Astrocyte (in vitro differentiated cells and primary cell): ENCODE data around the gene C1QTNF5. TPM values are rescaled to one million over a fixed set of nuclear protein-coding genes. Genes with fewer than 3 reads are reported as not detected.

ENCODE experiments used
- DNase-seq: peaks from one replicate; pipeline ENCODE4 v3.0.0-alpha.2; 2010; ENCODE audit warnings: low read depth
- FAIRE-seq: peaks from 2 replicates; lab custom pipeline; 2011; peaks lifted over from hg19 to GRCh38; lab: Jason Lieb, UNC
- H2AFZ ChIP-seq: 2 replicates; pipeline ENCODE4 v1.6.0; 2012; ENCODE audit warnings: low read depth, low read length, inconsistent platforms
- H3K27ac ChIP-seq: 2 replicates; pipeline ENCODE4 v1.5.1; 2011; ENCODE audit warnings: low read depth, low read length, inconsistent platforms
- H3K27me3 ChIP-seq: 2 replicates; pipeline ENCODE4 v1.6.0; 2011; ENCODE audit warnings: low read length, inconsistent platforms; ENCODE audit not compliant: insufficient read depth
- H3K36me3 ChIP-seq: 2 replicates; pipeline ENCODE4 v1.5.1; 2011; ENCODE audit warnings: low read length, inconsistent platforms; ENCODE audit not compliant: insufficient read depth
- H3K4me1 ChIP-seq: 2 replicates; pipeline ENCODE4 v1.5.1; 2011; ENCODE audit warnings: low read length, inconsistent platforms; ENCODE audit not compliant: insufficient read depth
- H3K4me2 ChIP-seq: 2 replicates; pipeline ENCODE4 v1.6.0; 2012; ENCODE audit warnings: low read length, inconsistent platforms
- H3K4me3 ChIP-seq: 2 replicates; pipeline ENCODE4 v1.5.1; 2011; ENCODE audit warnings: low read depth, mild to moderate bottlenecking, low read length, inconsistent platforms; ENCODE audit not compliant: insufficient read depth
- H3K79me2 ChIP-seq: 2 replicates; pipeline ENCODE4 v1.6.0; 2012; ENCODE audit warnings: mild to moderate bottlenecking, low read length, inconsistent platforms; ENCODE audit not compliant: insufficient read depth
- H3K9ac ChIP-seq: 2 replicates; pipeline ENCODE4 v1.6.0; 2012; ENCODE audit warnings: mild to moderate bottlenecking, low read length, inconsistent platforms
- H3K9me3 ChIP-seq: 2 replicates; pipeline ENCODE4 v1.5.1; 2012; ENCODE audit warnings: low read depth, mild to moderate bottlenecking, low read length, inconsistent platforms; ENCODE audit not compliant: insufficient read depth
- H4K20me1 ChIP-seq: 2 replicates; pipeline ENCODE4 v1.6.0; 2012; ENCODE audit warnings: low read length, inconsistent platforms; ENCODE audit not compliant: insufficient read depth
- H3K27ac Mint-ChIP-seq: one replicate; pipeline ENCODE4 v1.8.0; 2021; ENCODE audit warnings: mild to moderate bottlenecking, mixed read lengths; ENCODE audit not compliant: unreplicated experiment
- H3K27me3 Mint-ChIP-seq: one replicate; pipeline ENCODE4 v1.8.0; 2021; ENCODE audit warnings: low read depth, mixed read lengths; ENCODE audit not compliant: unreplicated experiment
- H3K36me3 Mint-ChIP-seq: one replicate; pipeline ENCODE4 v1.8.0; 2021; ENCODE audit warnings: low read depth, mixed read lengths; ENCODE audit not compliant: unreplicated experiment
- H3K4me1 Mint-ChIP-seq: one replicate; pipeline ENCODE4 v1.8.0; 2021; ENCODE audit warnings: low read depth, mixed read lengths; ENCODE audit not compliant: unreplicated experiment
- H3K4me3 Mint-ChIP-seq: one replicate; pipeline ENCODE4 v1.8.0; 2021; ENCODE audit warnings: mild to moderate bottlenecking, moderate library complexity, mixed read lengths; ENCODE audit not compliant: unreplicated experiment
- H3K9me3 Mint-ChIP-seq: one replicate; pipeline ENCODE4 v1.8.0; 2021; ENCODE audit warnings: mild to moderate bottlenecking, mixed read lengths; ENCODE audit not compliant: unreplicated experiment
- EZH2 ChIP-seq: IDR thresholded peaks from 2 replicates; pipeline ENCODE4 v1.6.1; 2012; ENCODE audit warnings: mild to moderate bottlenecking, low read length, inconsistent platforms; ENCODE audit not compliant: insufficient read depth
- total RNA-seq: library from RNA; stranded (reverse); gene quantifications from 2 replicates; pipeline ENCODE4 v1.2.1, GENCODE V29; 2021
- TF ChIP-seq, protein P1 (sequence below): IDR thresholded peaks from 2 replicates; pipeline ENCODE4 v1.5.1; 2011; ENCODE audit warnings: low read depth, mild to moderate bottlenecking, inconsistent platforms, low read length, moderate library complexity; ENCODE audit not compliant: insufficient read depth

The C1QTNF5 gene
- total RNA-seq, 1 donor from 2014 or later: 6.3 TPM

DNA sequence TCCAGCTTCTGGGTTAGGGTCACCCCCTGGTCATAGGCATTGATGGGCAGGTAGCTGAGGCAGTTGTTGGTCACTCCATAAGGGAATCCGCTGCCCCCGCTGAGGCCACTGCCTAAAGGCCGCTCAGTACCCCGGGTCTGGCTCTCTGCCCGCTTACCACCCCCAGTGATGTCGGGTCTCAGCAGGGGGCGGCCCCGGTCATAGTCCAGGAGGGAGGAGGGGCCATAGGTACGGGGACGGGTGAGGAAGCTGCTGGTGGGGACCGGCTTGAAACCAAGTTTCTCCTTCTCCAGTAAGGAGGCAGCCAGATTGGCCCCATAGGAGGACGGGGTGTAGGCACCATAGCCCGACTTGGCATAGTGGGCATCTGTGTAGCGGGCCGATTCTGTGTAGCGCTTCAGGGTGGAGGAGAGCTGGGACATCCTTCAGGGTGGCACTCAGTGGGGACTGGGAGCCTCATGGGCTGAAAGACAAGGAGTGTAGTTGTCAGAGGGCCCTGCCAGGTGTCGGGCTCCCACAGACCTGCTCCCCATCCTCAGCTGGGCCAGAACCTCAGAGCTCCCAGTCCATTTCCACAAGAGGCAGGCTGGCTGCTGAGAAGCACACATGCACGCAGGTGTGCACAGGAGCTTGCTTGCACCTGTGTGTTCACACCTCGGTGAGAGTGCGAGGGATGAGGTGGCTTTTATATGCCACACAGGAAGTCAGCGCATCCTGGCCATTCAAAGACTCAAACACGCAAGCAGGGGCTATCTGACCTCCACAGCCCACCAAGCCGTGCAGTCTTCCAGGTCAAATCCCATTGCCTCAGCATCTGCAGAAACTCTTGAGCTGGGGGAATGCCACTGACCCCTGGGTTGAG lies 32.6 kb upstream of the C1QTNF5 start:
- Mint-ChIP-seq H3K27me3 (peaks cover 8% of the 10 kb centered on the region), H3K4me3 (no peak overlapping the region), H3K9me3 (no peaks in the 10 kb centered on the region), H3K4me1 (peaks cover 15% of the 10 kb centered on the region), H3K27ac (no peak overlapping the region), H3K36me3 (no peaks in the 10 kb centered on the region)
- Histone ChIP-seq H3K4me3 (no peak overlapping the region), H3K4me1 (peaks cover 22% of the 10 kb centered on the region), H3K9me3 (no peaks in the 10 kb centered on the region), H2AFZ (no peak overlapping the region), H3K79me2 (no peaks in the 10 kb centered on the region), H3K27me3 (no peaks in the 10 kb centered on the region), H3K9ac (no peak overlapping the region), H4K20me1 (no peaks in the 10 kb centered on the region), H3K27ac (no peak overlapping the region), H3K36me3 (no peaks in the 10 kb centered on the region), H3K4me2 (no peak overlapping the region)
- DNase-seq (no peak), FAIRE-seq (no peak)
- TF ChIP-seq, protein P1, sequence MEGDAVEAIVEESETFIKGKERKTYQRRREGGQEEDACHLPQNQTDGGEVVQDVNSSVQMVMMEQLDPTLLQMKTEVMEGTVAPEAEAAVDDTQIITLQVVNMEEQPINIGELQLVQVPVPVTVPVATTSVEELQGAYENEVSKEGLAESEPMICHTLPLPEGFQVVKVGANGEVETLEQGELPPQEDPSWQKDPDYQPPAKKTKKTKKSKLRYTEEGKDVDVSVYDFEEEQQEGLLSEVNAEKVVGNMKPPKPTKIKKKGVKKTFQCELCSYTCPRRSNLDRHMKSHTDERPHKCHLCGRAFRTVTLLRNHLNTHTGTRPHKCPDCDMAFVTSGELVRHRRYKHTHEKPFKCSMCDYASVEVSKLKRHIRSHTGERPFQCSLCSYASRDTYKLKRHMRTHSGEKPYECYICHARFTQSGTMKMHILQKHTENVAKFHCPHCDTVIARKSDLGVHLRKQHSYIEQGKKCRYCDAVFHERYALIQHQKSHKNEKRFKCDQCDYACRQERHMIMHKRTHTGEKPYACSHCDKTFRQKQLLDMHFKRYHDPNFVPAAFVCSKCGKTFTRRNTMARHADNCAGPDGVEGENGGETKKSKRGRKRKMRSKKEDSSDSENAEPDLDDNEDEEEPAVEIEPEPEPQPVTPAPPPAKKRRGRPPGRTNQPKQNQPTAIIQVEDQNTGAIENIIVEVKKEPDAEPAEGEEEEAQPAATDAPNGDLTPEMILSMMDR: no peak
- no peak for TF ChIP-seq EZH2

GRCh38 chr11:119372260-119373058 lies 31.8 kb upstream of the C1QTNF5 start:
- DNase-seq (no peak), FAIRE-seq (no peak)
- Histone ChIP-seq H4K20me1 (no peaks in the 10 kb centered on the region), H3K4me3 (no peak overlapping the region), H3K9ac (no peak overlapping the region), H3K27me3 (no peaks in the 10 kb centered on the region), H3K4me2 (no peak overlapping the region), H3K4me1 (peaks cover 27% of the 10 kb centered on the region), H3K9me3 (no peaks in the 10 kb centered on the region), H3K36me3 (no peaks in the 10 kb centered on the region), H3K79me2 (no peaks in the 10 kb centered on the region), H2AFZ (no peak overlapping the region), H3K27ac (no peak overlapping the region)
- no peak overlapping the region for H3K4me3 Mint-ChIP-seq
- no peak overlapping the region for H3K27ac Mint-ChIP-seq
- TF ChIP-seq EZH2: no peak
- TF ChIP-seq, protein P1: no peak
- H3K4me1 Mint-ChIP-seq: peaks cover 18% of the 10 kb centered on the region
- peaks cover 11% of the 10 kb centered on the region for H3K27me3 Mint-ChIP-seq
- H3K9me3 Mint-ChIP-seq: no peaks in the 10 kb centered on the region
- no peaks in the 10 kb centered on the region for H3K36me3 Mint-ChIP-seq
